NK-92 (cell line): ENCODE results near the gene SNX24.
"Not testable (repeated sequence)": the region's sequence is repeated elsewhere in the genome, so short reads cannot be mapped to it uniquely, and the experiment has no call there.

Source experiments
- DNase-seq: peaks from one replicate; lab custom pipeline; 2025; ENCODE audit not compliant: unreplicated experiment; lab: John Stamatoyannopoulos, UW

SNX24 gene

GRCh38 chr5:122870219-122870856 lies 24.9 kb downstream of the SNX24 start:
- DNase-seq = no peak

GRCh38 chr5:122871661-122872060 lies 26.2 kb downstream of the SNX24 start:
- no peak for DNase-seq

- DNase-seq = no peak
Observed at GRCh38 chr5:122874179-122874875, 28.9 kb downstream of the SNX24 start.

GRCh38 chr5:122877518-122877917 lies 32.1 kb downstream of the SNX24 start:
- no peak for DNase-seq

- DNase-seq = no peak
Observed at GRCh38 chr5:122879076-122879475, 33.7 kb downstream of the SNX24 start.

- DNase-seq = no peak
Observed at GRCh38 chr5:122880170-122880689, 34.8 kb downstream of the SNX24 start.

GRCh38 chr5:122880749-122881148 lies 35.3 kb downstream of the SNX24 start:
- no peak for DNase-seq

- DNase-seq = no peak
Observed at GRCh38 chr5:122882831-122883230, 37.4 kb downstream of the SNX24 start.

- DNase-seq = no peak
Observed at GRCh38 chr5:122885045-122885517, 39.7 kb downstream of the SNX24 start.

GRCh38 chr5:122885891-122886290 lies 40.5 kb downstream of the SNX24 start:
- no peak for DNase-seq

GRCh38 chr5:122895141-122895540 lies 49.7 kb downstream of the SNX24 start:
- DNase-seq = no peak

- DNase-seq = no peak
Observed at GRCh38 chr5:122896598-122897282, 51.3 kb downstream of the SNX24 start.

- DNase-seq = no peak
Observed at GRCh38 chr5:122897283-122897602, 51.8 kb downstream of the SNX24 start.

- DNase-seq = no peak
Observed at GRCh38 chr5:122901346-122901745, 55.9 kb downstream of the SNX24 start.

GRCh38 chr5:122902263-122902662 lies 56.9 kb downstream of the SNX24 start:
- no peak for DNase-seq

GRCh38 chr5:122906768-122907167 lies 61.4 kb downstream of the SNX24 start:
- DNase-seq = no peak

GRCh38 chr5:122907276-122907675 lies 61.9 kb downstream of the SNX24 start:
- DNase-seq = no peak

- no peak for DNase-seq
Observed at GRCh38 chr5:122908108-122908507, 62.7 kb downstream of the SNX24 start.

- no peak for DNase-seq
Observed at GRCh38 chr5:122908662-122909061, 63.2 kb downstream of the SNX24 start.

GRCh38 chr5:122909470-122910100 lies 64.2 kb downstream of the SNX24 start:
- DNase-seq = no peak

- DNase-seq = not testable (repeated sequence)
Observed at GRCh38 chr5:122913436-122913835, 68.0 kb downstream of the SNX24 start.
